Nephron progenitor cell (in vitro differentiated cells): Measurements from ENCODE around the gene SLC24A4.

Source experiments
- DNase-seq: peaks from one replicate; pipeline ENCODE4 v3.0.0; 2021
- H3K27ac Mint-ChIP-seq: 2 replicates; pipeline ENCODE4 v1.8.0; 2021; ENCODE audit warnings: mild to moderate bottlenecking, moderate library complexity, mixed read lengths
- H3K27me3 Mint-ChIP-seq: 2 replicates; pipeline ENCODE4 v1.8.0; 2021; ENCODE audit warnings: mild to moderate bottlenecking, low read depth, mixed read lengths; ENCODE audit not compliant: poor library complexity
- H3K36me3 Mint-ChIP-seq: 2 replicates; pipeline ENCODE4 v1.8.0; 2021; ENCODE audit warnings: low read depth, mixed read lengths
- H3K4me1 Mint-ChIP-seq: 2 replicates; pipeline ENCODE4 v1.8.0; 2021; ENCODE audit warnings: mixed read lengths
- H3K4me3 Mint-ChIP-seq: 2 replicates; pipeline ENCODE4 v1.8.0; 2021; ENCODE audit warnings: mild to moderate bottlenecking, moderate library complexity, mixed read lengths
- H3K9me3 Mint-ChIP-seq: 2 replicates; pipeline ENCODE4 v1.8.0; 2021; ENCODE audit warnings: mild to moderate bottlenecking, moderate library complexity, mixed read lengths
- TF ChIP-seq, protein P1 (sequence below): fragments of 200-600 bp; sonication (generic); IDR thresholded peaks from 2 replicates; pipeline ENCODE4 v1.5.0; 2021; ENCODE audit warnings: antibody characterized with exemption

SLC24A4 gene

DNA sequence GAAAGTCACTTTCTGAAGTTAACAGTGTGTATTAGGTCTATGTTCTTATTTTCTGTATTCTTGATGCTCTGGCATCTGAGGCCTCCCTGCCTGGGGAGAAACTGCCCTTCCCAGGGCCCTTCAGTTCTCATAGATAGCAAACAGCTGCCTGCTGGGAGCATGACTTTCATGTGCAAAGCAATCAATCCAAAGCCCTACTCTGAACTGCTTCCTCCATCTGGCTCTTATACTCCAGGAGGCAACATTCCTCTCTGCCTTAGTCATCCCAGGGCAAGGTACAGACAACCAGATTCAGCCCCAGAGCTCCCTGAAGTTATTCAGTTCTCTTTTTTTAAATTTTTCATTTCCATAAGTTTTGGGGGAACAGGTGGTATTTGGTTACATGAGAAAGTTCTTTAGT, 149.0 kb downstream of the SLC24A4 start:
- Mint-ChIP-seq H3K27me3 (no peaks in the 10 kb centered on the region), H3K9me3 (peaks cover 31% of the 10 kb centered on the region), H3K27ac (no peak overlapping the region), H3K4me1 (no peaks in the 10 kb centered on the region), H3K4me3 (no peak overlapping the region), H3K36me3 (no peaks in the 10 kb centered on the region)
- TF ChIP-seq, protein P1, sequence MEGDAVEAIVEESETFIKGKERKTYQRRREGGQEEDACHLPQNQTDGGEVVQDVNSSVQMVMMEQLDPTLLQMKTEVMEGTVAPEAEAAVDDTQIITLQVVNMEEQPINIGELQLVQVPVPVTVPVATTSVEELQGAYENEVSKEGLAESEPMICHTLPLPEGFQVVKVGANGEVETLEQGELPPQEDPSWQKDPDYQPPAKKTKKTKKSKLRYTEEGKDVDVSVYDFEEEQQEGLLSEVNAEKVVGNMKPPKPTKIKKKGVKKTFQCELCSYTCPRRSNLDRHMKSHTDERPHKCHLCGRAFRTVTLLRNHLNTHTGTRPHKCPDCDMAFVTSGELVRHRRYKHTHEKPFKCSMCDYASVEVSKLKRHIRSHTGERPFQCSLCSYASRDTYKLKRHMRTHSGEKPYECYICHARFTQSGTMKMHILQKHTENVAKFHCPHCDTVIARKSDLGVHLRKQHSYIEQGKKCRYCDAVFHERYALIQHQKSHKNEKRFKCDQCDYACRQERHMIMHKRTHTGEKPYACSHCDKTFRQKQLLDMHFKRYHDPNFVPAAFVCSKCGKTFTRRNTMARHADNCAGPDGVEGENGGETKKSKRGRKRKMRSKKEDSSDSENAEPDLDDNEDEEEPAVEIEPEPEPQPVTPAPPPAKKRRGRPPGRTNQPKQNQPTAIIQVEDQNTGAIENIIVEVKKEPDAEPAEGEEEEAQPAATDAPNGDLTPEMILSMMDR, result no peak
- no peak for DNase-seq

DNA sequence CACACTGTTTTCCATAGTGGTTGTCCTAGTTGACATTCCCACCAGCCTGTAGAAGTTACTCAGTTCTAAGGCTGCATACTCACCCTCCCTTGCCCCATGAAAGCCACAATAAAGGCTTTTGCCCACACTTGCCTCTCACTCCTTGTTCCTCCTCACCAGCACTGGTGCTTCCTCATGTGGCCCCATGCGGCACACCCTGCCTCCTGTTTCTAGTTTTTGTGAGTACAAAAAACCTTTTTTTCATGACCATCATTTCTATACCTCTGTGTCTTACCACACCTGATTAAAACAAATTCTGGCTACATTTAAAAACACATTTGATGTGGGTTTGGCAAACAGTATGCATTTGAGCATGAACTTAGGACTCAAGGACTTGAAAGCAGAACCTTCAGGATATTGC, 149.9 kb downstream of the SLC24A4 start:
- Mint-ChIP-seq H3K9me3 (peaks cover 27% of the 10 kb centered on the region), H3K4me1 (no peaks in the 10 kb centered on the region), H3K27me3 (no peaks in the 10 kb centered on the region), H3K4me3 (no peak overlapping the region), H3K36me3 (no peaks in the 10 kb centered on the region), H3K27ac (no peak overlapping the region)
- no peak for DNase-seq
- TF ChIP-seq, protein P1, result no peak

DNA sequence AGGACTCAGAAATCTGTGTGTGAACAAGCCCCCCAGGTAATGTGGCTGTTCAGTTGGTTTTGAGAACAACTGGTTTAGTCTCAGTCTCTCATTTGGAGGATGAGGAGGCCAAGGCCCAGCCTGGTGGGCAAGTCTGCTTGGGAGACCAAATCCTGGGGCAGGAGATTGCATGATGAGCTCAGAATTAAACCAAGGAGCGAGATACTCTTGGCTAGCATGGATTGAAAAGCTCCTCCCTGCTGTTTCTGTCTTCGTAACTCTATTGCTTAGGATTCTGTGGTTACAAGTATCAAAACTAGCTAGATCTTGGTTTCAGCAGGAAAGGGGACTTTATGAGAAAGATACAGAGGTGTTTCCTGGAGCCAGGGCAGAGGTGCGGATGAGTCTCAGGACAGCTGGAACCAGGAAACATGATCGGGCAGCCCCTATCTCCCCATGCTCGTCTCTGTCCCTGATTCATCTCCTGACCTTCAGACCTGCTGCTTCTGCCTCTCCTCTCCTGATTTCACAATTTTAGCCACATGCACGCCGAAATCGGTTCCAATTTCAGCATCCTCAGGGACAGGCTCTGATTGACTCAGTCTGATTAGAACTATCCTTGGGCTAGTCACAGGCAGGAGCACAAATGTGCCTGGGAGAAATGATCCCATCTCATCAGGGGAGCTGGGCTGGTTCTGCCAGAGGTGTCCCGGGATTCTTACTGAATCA, 150.4 kb downstream of the SLC24A4 start:
- no peak for DNase-seq
- Mint-ChIP-seq H3K36me3 (no peaks in the 10 kb centered on the region), H3K9me3 (peaks cover 24% of the 10 kb centered on the region), H3K27ac (no peak overlapping the region), H3K27me3 (no peaks in the 10 kb centered on the region), H3K4me3 (no peak overlapping the region), H3K4me1 (no peaks in the 10 kb centered on the region)
- TF ChIP-seq, protein P1, result no peak

DNA sequence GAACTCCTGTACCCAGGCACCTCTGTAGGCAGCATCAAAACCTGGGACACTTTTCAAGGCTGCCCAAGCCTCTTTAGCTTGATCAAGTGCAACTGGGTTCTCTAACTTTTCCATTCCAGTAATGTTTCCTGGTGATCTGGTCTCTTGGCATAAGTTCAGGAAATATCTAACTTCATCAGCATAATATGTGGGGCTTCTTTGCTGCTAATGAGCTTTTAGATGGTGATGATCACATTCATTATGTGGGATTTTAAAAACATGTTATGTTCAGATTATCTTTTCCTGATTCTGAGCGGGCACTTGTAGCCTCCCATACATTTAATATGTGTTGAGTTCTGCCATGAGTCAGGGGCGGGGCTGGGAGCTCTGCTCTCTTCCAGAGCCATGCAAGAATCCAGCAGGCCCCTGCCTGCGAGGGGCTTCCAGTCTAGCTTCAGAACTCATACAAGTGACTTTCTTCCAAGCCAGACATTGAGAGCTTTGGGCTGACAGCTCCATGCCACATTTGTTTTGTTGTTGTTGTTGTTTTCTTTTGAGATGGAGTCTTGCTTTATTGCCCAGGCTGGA, 151.1 kb downstream of the SLC24A4 start:
- no peaks in the 10 kb centered on the region for H3K27me3 Mint-ChIP-seq
- H3K4me3 Mint-ChIP-seq, result no peak overlapping the region
- no peak for DNase-seq
- TF ChIP-seq, protein P1, result no peak
- no peaks in the 10 kb centered on the region for H3K36me3 Mint-ChIP-seq
- no peak overlapping the region for H3K27ac Mint-ChIP-seq
- H3K9me3 Mint-ChIP-seq, result peaks cover 24% of the 10 kb centered on the region
- no peaks in the 10 kb centered on the region for H3K4me1 Mint-ChIP-seq

DNA sequence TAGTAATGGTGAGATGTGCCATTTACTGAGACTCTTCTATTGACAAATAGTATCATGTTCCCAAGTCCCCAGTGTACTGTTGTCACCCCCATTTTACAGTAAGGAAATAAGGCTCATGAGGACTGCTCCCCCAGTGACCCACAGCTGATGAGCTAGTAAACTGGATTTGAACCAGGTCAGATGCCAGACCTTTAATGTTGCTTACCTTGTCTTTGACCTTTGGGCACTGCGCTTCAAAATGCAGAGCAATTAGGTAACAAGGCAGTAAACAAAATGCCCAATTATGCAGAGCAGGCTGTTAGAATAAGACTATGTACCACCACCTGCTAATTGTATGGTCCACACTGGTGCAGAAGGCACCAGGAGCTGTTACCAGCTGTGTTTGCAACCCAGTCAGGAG, 152.1 kb downstream of the SLC24A4 start:
- Mint-ChIP-seq H3K4me3 (no peak overlapping the region), H3K36me3 (no peaks in the 10 kb centered on the region), H3K9me3 (peaks cover 17% of the 10 kb centered on the region), H3K4me1 (no peaks in the 10 kb centered on the region), H3K27me3 (no peaks in the 10 kb centered on the region), H3K27ac (no peak overlapping the region)
- TF ChIP-seq, protein P1, result no peak
- DNase-seq, result no peak
